Measurements from ENCODE around the gene HOGA1.
"Not testable (repeated sequence)": the region's sequence is repeated elsewhere in the genome, so short reads cannot be mapped to it uniquely, and the experiment has no call there.

The HOGA1 gene

DNA sequence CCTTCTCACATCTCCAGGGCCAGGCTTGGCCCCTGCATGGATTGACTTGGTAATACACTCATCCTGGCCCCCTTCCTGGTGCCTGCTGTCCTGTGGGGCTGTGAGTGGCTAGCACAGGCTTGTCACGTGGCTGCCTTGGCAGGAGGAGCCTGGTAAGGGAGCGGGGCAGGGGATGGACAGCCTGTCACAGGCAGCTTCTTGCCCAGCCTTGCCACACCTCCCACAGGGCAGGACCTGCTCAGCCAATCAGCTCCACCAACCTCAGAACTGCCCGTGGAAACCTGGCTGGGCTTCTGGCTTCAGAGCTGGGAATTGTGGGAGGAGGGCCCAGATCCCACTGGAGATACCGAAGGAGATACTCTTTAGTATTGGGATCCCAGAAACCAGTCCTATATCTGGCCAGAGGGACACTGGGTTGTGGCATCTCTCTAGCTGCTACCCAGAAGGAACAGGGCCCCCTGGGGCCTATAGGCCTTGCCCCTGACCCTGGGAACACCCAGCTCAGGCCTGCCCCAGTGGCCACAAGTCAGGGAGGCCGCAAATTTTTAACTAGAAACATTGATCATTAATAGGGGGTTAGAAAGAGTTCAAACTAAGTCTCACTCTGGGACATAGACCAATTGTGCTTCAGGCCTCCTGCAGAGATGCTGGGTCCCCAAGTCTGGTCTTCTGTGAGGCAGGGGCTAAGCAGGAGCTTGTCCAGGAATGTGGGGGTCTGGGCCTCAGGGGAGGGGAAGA is at the start of gene HOGA1:
HOGA1 (plus strand) TSS at position 330 of the 738 bp plus-strand sequence; CDS start at position 645, 315 bp downstream.
- peak; percentile 79 to 89 for DNase-seq

GRCh38 chr10:97534746-97535367 is 49.3 kb upstream of the HOGA1 start:
- no peak for DNase-seq

GRCh38 chr10:97537186-97537869 is 46.9 kb upstream of the HOGA1 start:
- DNase-seq: no peak

DNA sequence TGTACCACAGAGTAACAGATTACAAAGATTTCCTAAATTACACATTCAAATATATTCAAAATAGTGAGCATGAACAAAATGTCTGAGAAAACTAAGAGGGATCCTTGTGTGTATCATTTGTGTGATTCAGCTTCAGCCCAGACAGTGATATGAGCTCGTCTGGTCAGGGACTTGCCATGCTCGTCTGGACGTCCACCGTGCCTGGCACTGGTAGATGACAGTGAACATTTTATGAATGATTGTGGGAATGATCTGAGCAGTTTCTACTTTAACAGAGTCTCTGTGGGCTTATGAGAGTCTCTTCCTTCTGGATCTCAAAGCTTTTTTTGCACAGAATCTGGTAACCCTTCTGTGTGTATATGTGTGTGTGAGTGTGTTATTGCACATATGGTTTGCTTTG is 45.8 kb upstream of the HOGA1 start:
- no peak for DNase-seq

- DNase-seq: no peak
Observed at GRCh38 chr10:97538839-97539238, 45.4 kb upstream of the HOGA1 start.

GRCh38 chr10:97539523-97540200 is 44.5 kb upstream of the HOGA1 start:
- DNase-seq: no peak

- no peak for DNase-seq
Observed at GRCh38 chr10:97540669-97541500, 43.3 kb upstream of the HOGA1 start.

DNA sequence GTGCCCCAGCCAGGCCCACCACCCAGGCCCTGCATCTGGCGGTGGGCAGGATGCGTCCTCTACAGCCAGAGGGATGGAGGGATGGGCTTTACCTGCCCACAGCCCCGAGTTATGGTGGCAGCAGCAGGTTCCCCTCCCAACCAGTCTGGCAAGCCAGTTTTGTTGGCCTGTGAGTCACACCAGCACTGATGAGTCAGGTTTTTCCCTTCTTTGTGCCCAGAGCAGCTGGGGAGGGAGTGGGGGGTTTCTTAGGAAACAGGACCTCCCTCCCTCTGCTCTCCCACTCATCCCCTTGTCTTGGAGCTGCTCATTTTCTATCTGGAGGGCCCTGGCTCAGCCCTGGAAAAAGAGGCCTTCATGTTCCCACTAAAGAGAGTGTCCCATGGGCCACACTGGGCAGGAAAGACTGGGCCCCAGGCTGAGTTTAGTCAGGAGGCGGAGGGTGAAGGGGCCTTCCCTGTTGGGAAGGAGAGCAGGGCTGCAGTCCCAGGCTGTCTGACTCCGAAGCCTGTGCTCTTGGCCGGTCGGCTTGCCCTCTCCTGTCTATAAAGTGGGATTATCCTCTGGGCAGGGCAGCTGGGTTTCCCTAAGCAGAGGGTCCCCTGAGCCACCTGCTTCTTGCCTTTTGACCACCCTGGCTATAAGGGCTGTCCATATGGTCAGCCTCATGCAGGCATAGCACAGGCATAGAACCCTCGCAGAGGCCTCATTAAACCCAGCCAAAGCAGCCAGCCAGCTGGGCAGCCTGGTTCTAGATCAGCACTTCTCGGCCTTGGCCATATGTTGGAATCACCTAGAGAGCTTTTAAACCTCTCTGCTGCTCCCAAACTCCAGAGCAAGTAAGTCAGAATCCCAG is 41.8 kb upstream of the HOGA1 start:
- DNase-seq: no peak

GRCh38 chr10:97543025-97543546 is 41.1 kb upstream of the HOGA1 start:
- peak in 1 of 2 experiments; percentile 26 for DNase-seq

DNA sequence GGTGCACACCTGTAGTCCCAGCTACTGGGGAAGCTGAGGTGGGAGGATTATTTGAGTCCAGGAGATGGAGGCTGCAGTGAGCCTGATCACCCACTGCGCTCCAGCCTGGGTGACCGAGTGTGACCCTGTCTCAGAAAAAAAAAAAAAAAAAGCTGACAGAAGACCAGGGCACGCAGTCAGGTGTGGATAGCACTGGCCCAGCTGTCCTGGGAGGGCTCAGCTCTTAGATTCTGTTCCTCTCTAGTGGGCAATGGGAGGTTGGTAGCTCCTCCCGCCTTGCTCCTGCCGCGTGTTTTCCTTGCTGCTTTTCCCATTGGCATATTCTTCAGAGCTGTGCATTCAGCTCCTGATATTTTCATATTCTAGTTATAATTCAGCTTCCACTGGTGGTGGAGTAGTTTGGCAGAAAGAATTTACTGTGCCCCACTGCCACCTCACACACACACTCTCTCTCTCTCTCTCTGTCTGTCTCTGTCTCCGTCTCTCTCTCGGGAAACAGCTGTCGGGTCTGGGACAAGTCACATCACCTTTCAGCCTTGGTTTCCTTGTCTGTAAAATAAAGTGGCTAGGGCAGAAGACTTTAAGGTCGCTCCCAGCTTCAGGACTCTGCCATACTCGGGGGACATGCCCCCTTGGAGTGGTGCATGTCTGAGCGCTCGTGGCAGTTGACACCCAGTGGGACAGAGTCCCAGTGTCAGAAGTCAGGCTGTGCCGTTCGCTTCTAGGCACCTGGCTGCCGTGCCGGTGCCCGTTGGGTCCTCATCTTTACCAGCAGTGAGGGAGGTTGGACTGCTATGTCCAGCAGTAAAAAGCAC is 37.5 kb upstream of the HOGA1 start:
- no peak for DNase-seq

- no peak for DNase-seq
Observed at GRCh38 chr10:97547271-97547600, 37.0 kb upstream of the HOGA1 start.

- no peak for DNase-seq
Observed at GRCh38 chr10:97547962-97548361, 36.2 kb upstream of the HOGA1 start.

DNA sequence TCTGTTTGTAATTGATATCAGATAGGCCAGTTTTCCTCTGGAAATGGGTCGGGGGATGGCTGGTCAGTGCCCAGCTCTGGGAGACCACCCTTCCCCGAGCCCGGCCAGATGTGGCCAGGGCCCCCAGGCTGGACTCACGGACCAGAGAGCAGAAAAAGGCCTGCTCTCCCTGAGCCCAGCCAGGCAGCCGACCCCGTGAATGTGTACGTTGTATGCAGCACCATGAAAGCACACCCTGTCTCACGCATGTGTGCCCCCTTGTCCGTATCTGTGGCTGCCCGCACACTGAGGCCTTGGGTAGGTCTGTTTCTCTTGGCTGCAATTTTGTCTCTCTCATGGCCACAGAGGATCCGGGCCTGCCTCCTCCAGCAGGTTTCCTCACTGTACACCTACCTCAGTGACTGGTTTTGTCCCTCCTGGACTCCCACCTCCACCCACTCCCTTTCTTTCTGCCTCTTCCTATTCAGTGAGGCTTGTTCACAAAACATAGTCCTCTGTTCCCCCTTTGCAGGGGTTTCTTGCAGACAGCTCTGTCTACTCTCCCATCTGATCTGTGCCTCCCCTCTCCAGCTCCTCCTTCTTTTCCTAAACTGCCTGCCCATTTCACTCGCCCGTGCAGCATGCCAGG is 35.2 kb upstream of the HOGA1 start:
- no peak for DNase-seq

- DNase-seq: peak in 1 of 2 experiments; percentile 43
Observed at GRCh38 chr10:97549587-97550322, 34.4 kb upstream of the HOGA1 start.

GRCh38 chr10:97550336-97551149 is 33.6 kb upstream of the HOGA1 start:
- no peak for DNase-seq

- DNase-seq: no peak
Observed at GRCh38 chr10:97551271-97551670, 32.9 kb upstream of the HOGA1 start.

DNA sequence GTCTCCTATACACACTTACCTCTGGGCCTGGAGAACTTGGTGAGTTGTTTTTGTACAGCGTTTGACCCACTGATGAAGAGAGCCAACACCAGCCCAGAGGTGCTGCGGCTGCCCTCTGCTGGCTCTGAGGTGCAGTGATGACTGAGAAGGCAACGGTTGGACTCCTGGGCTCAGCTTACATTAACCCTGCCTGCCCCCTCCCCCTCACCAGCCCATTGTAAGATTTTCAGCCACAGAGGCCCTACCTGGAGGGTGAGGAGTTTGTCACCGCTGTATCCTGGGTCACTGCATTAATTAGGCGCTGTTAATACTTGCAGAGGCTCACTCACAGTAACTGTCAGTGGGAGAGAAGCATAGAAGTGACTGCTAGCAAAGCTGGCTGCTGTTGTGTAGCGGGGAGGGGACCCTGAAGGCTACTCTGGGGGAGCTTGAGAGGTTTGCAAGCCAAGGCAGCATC is 30.6 kb upstream of the HOGA1 start:
- DNase-seq: peak in 1 of 2 experiments; percentile 54

DNA sequence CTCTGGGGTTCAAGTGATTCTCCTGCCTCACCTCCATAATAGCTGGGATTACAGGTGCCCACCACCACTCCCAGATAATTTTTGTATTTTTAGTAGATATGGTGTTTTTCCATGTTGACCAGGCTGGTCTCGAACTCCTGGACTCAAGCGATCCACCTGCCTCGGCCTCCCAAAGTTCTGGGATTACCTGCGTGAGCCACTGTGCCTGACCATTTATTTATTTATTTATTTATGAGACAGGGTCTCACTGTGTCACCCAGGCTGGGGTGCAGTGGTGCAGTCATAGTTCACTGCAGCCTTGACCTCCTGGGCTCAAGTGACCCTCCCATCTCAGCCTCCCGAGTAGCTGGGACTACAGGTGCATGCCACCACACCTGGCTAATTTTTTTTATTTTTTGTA is 29.9 kb upstream of the HOGA1 start:
- DNase-seq: not testable (repeated sequence)

Data from SHP77 (cell line).